AG04449 (cell line): ENCODE data around the gene NOB1.

Source experiments
- CTCF ChIA-PET: fragments of 350-600 bp; formaldehyde crosslinking; extraction: SDS; loops from one replicate; lab custom pipeline; 2021; ENCODE audit warnings: antibody characterized with exemption; lab: Yijun Ruan, JAX
- POLR2A ChIA-PET: fragments of 400-600, 350-600 bp; formaldehyde crosslinking; extraction: SDS; loops from one replicate; lab custom pipeline; 2020; ENCODE audit warnings: antibody characterized with exemption, inconsistent platforms; lab: Yijun Ruan, JAX
- DNase-seq: peaks from one replicate; pipeline ENCODE4 v3.0.0-alpha.2; 2010; ENCODE audit warnings: low read depth, low spot score
- H3K4me3 ChIP-seq: 2 replicates; pipeline ENCODE4 v1.5.1; 2011; ENCODE audit warnings: low read depth, mild to moderate bottlenecking, control low read depth, low read length
- CTCF ChIP-seq: IDR thresholded peaks from one replicate; pipeline ENCODE4 v1.5.1; 2011; ENCODE audit warnings: mild to moderate bottlenecking, moderate library complexity, low read length, control low read depth, inconsistent platforms; ENCODE audit not compliant: insufficient read depth; ENCODE audit errors: missing control alignments

Gene NOB1

GRCh38 chr16:69693916-69694315 lies 60.8 kb downstream of the NOB1 start:
- no peak for DNase-seq
- CTCF ChIA-PET, result interaction anchor here (1.4 kb wide), 1 partner anchor 298 kb away, joined by 3 read pairs; no protein-coding TSS in a partner anchor
- POLR2A ChIA-PET, result no interaction called here
- no peak overlapping the region for H3K4me3 ChIP-seq
- no peak for TF ChIP-seq CTCF

- POLR2A ChIA-PET, result no interaction called here
- no peak for DNase-seq
- no peak for TF ChIP-seq CTCF
- H3K4me3 ChIP-seq, result no peak overlapping the region
- CTCF ChIA-PET, result interaction anchor here (1.1 kb wide), 1 partner anchor 8 kb away, joined by 3 read pairs; no protein-coding TSS in a partner anchor
Measured at GRCh38 chr16:69691980-69692911, 62.5 kb downstream of the NOB1 start.
